HL-60 (cell line): ENCODE data around the gene PYHIN1.

Source experiments
- DNase-seq, 2 experiments: peaks; one replicate each; pipeline ENCODE4 v3.0.0-alpha.2; 2010 to 2020; ENCODE audit warnings: low read depth in 1 of 2, low spot score in 1 of 2
- H3K27ac ChIP-seq: fragments of 250-450 bp; sonication (Bioruptor Pico); replicated peaks from 2 replicates; pipeline ENCODE4 v1.5.1; 2020; ENCODE audit warnings: mild to moderate bottlenecking, moderate library complexity
- H3K27me3 ChIP-seq: fragments of 250-450 bp; sonication (Bioruptor Pico); 2 replicates; pipeline ENCODE4 v1.5.1; 2021; ENCODE audit warnings: mild to moderate bottlenecking, moderate library complexity; ENCODE audit not compliant: insufficient read depth, poor library complexity, severe bottlenecking
- H3K4me3 ChIP-seq: replicated peaks from 2 replicates; pipeline ENCODE4 v1.5.1; 2011; ENCODE audit warnings: mild to moderate bottlenecking, control low read depth, low read length; ENCODE audit not compliant: insufficient read depth
- GABPA ChIP-seq: IDR thresholded peaks from 2 replicates; pipeline ENCODE4 v1.6.1; 2012; ENCODE audit warnings: low read depth
- POLR2AphosphoS5 ChIP-seq: IDR thresholded peaks from 2 replicates; pipeline ENCODE4 v1.6.1; 2012; ENCODE audit warnings: low read depth
- SPI1 ChIP-seq: IDR thresholded peaks from 2 replicates; pipeline ENCODE4 v1.6.1; 2012; ENCODE audit warnings: low read depth, mild to moderate bottlenecking, borderline replicate concordance
- long read RNA-seq: library from polyadenylated mRNA; unstranded; transcript quantifications from one replicate; pipeline ENCODE4 v2.0.0, GENCODE V29; 2020
- TF ChIP-seq, protein P1 (sequence below): IDR thresholded peaks from one replicate; pipeline ENCODE4 v1.5.1; 2011; ENCODE audit warnings: low read length, control low read depth, inconsistent platforms; ENCODE audit not compliant: insufficient read depth
- TF ChIP-seq, protein P2 (sequence below): IDR thresholded peaks from 2 replicates; pipeline ENCODE4 v1.6.1; 2012; ENCODE audit warnings: low read depth; ENCODE audit not compliant: insufficient replicate concordance

Gene PYHIN1
- long read RNA-seq, partial matches to known transcripts: 0 of 2 reads
- long read RNA-seq, other reads (novel, unspliced or antisense): 2 of 2 reads

DNA sequence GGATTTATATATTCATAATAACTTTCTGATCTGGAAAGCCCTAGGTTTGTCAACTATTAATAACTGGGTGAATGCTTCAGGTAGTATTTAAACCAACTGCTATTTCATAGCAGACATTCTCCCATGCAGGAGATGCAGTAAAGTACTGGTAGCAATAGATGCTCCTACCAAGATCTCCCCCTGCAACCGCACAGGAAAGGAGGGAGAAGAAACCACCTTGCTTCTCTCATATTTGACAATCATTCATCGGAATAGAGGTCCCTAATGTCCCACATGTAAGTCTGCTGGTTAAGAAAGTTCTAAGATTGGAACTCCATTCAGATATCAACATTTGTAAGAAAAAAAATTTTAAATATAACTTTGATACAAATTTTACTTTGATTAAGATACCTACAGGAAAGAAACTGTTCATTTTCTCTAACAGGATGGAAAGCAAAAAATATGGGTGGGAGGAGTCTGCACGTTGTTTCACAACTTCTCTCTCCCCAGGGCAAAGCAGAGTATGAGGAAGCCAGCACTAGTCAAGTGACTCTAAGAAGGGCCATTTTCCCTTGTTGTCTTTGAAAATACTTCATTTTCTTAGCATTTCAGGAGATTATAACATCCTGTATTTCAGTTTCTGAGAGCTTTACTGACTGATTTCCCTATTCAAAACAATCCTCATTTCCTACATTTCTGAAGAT, at the start of gene PYHIN1:
Gene PYHIN1 (plus strand): TSS at position 498 of the 683 bp plus-strand sequence. CDS start 5,359 bp downstream, outside the sequence.
- peak within 1 kb of the TSS; percentile 50 for H3K27ac ChIP-seq
- no peaks in the 10 kb centered on the region for H3K27me3 ChIP-seq
- no peak within 1 kb of the TSS for H3K4me3 ChIP-seq

DNA sequence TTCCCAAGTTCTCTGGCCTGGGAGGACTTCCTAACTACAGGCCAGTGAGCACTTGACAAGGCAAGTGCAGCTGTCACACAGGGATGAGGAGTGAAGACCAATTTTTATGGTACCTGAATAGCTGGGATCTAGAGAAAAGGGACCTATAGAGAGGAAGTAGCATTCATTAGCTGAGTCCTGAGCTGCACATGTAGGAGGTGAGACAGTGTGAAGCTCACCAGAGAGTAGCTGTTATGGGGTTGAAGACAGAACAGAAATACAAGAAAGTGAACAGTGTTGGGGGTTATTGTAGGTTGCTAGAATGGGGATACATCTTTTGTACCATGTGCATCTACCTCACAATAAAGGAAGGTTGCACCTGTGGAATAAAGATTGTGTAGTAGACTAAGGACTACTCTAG, 37.7 kb upstream of the PYHIN1 start:
- no peak overlapping the region for H3K27ac ChIP-seq
- H3K27me3 ChIP-seq: no peaks in the 10 kb centered on the region
- TF ChIP-seq, protein P1, sequence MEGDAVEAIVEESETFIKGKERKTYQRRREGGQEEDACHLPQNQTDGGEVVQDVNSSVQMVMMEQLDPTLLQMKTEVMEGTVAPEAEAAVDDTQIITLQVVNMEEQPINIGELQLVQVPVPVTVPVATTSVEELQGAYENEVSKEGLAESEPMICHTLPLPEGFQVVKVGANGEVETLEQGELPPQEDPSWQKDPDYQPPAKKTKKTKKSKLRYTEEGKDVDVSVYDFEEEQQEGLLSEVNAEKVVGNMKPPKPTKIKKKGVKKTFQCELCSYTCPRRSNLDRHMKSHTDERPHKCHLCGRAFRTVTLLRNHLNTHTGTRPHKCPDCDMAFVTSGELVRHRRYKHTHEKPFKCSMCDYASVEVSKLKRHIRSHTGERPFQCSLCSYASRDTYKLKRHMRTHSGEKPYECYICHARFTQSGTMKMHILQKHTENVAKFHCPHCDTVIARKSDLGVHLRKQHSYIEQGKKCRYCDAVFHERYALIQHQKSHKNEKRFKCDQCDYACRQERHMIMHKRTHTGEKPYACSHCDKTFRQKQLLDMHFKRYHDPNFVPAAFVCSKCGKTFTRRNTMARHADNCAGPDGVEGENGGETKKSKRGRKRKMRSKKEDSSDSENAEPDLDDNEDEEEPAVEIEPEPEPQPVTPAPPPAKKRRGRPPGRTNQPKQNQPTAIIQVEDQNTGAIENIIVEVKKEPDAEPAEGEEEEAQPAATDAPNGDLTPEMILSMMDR: no peak
- TF ChIP-seq, protein P2, sequence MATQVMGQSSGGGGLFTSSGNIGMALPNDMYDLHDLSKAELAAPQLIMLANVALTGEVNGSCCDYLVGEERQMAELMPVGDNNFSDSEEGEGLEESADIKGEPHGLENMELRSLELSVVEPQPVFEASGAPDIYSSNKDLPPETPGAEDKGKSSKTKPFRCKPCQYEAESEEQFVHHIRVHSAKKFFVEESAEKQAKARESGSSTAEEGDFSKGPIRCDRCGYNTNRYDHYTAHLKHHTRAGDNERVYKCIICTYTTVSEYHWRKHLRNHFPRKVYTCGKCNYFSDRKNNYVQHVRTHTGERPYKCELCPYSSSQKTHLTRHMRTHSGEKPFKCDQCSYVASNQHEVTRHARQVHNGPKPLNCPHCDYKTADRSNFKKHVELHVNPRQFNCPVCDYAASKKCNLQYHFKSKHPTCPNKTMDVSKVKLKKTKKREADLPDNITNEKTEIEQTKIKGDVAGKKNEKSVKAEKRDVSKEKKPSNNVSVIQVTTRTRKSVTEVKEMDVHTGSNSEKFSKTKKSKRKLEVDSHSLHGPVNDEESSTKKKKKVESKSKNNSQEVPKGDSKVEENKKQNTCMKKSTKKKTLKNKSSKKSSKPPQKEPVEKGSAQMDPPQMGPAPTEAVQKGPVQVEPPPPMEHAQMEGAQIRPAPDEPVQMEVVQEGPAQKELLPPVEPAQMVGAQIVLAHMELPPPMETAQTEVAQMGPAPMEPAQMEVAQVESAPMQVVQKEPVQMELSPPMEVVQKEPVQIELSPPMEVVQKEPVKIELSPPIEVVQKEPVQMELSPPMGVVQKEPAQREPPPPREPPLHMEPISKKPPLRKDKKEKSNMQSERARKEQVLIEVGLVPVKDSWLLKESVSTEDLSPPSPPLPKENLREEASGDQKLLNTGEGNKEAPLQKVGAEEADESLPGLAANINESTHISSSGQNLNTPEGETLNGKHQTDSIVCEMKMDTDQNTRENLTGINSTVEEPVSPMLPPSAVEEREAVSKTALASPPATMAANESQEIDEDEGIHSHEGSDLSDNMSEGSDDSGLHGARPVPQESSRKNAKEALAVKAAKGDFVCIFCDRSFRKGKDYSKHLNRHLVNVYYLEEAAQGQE: no peak
- no peak overlapping the region for H3K4me3 ChIP-seq
- DNase-seq: no peak

More for the DNA sequence above, at the start of gene PYHIN1:
- TF ChIP-seq, protein P1: no peak
- peak; percentile 50; the same call in 1 of the 2 replicates for TF ChIP-seq SPI1
- DNase-seq: peak; percentile 25 to 63

DNA sequence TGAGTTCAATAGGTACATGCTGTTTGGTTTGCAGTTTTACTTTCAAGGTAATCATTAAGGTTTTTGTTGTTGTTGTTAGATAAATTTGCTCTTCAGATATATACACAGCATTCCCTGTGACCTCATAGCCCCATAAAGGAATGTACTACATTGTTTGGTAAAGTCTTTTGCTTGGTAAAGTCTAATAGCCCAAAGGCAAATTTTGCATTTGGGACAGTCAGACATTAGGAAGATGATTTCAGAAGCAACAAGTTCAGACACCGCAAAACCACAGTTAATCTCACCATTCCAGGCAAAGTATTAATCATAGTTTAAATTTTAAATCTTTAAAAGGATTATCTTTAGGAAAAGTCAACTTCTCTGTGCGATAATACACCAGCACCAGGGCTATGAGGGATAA, 32.6 kb upstream of the PYHIN1 start:
- Histone ChIP-seq H3K27me3 (no peaks in the 10 kb centered on the region), H3K4me3 (no peak overlapping the region), H3K27ac (no peak overlapping the region)
- no peak for TF ChIP-seq GABPA
- TF ChIP-seq, protein P1: no peak
- TF ChIP-seq, protein P2: no peak
- TF ChIP-seq SPI1: no peak
- no peak for TF ChIP-seq POLR2AphosphoS5
- no peak for DNase-seq

DNA sequence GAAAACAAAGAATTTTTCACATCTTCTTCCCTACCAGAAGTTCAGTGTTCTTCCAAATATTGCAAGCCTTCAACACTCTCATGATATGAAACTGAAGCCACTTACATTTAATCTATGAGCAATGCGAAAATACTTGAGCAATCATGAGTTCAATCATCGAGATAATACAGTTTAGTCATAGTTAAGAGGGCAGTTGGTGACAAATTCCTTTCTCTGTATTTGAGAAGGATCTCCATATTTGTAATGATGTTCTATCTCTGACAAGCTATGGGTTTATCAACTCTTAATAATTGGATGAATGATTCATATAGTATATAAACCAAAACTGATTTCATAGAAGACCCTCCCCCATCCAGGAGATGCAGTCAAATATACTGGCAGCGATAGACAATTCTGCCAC, 29.7 kb upstream of the PYHIN1 start:
- H3K27ac ChIP-seq: no peak overlapping the region
- H3K27me3 ChIP-seq: no peaks in the 10 kb centered on the region
- TF ChIP-seq, protein P1: no peak
- TF ChIP-seq POLR2AphosphoS5 (no peak), SPI1 (no peak), GABPA (no peak)
- TF ChIP-seq, protein P2: no peak
- DNase-seq: no peak
- no peak overlapping the region for H3K4me3 ChIP-seq
